ENCODE data around the gene AGFG1.
"Not testable (repeated sequence)": the region's sequence is repeated elsewhere in the genome, so short reads cannot be mapped to it uniquely, and the experiment has no call there.

AGFG1 gene

DNA sequence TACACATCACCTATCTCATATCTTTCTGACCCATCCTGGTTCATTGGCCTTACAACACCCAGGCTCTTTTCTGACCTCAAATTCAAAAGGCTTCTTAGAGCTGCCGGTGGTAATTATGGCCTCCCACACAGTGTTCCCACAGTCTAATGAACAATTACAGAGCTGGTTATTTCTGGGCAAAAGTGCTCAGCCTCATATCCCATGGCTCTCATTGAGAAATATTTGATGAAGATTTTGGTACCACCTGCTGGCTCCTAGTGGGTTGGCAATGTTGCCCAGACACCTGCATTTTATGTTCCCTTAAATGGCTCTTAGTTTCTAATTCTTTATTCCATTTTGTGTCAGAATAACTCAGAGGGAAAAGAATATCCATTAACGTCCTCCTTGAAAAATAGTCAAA is 106.7 kb downstream of the AGFG1 start:
- Histone ChIP-seq H3K27ac (ENCODE audit: low read depth, low read length) (no peak overlapping the region), H3K4me1 (ENCODE audit: control insufficient read depth, insufficient read depth, low read length) (peaks cover 9% of the 10 kb centered on the region), H3K9ac (ENCODE audit: low read depth, low read length) (no peak overlapping the region), H3K9me3 (ENCODE audit: control insufficient read depth, insufficient read depth, low read length) (peaks cover 11% of the 10 kb centered on the region), H3K4me3 (ENCODE audit: low read depth, low read length) (no peak overlapping the region), H3K36me3 (ENCODE audit: control insufficient read depth, insufficient read depth, low read length) (no peaks in the 10 kb centered on the region), H3K27me3 (ENCODE audit: control insufficient read depth, insufficient read depth, low read length) (no peaks in the 10 kb centered on the region)

DNA sequence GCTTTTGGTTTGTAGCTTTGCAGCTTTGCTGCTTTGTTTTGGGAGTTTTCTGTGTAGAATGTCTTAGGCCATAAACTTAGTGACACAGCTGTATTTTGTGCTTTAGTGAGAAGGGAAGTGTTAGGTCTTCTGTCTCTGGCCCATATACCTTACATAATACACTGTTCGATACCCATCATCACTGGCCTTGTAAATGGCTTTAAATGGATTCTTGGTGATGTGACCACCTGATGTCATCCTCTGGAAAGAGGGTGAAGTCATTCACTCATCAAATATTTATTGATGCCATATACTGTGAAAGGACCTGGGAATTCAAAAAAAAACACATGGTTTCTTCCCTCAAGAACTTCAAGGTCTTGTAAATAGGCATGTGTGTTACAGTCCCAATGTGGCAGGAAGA is 107.8 kb downstream of the AGFG1 start:
- H3K36me3 ChIP-seq (ENCODE audit: control insufficient read depth, insufficient read depth, low read length) = no peaks in the 10 kb centered on the region
- H3K27ac ChIP-seq (ENCODE audit: low read depth, low read length) = no peak overlapping the region
- no peak overlapping the region for H3K9ac ChIP-seq (ENCODE audit: low read depth, low read length)
- H3K27me3 ChIP-seq (ENCODE audit: control insufficient read depth, insufficient read depth, low read length) = no peaks in the 10 kb centered on the region
- H3K4me1 ChIP-seq (ENCODE audit: control insufficient read depth, insufficient read depth, low read length) = peaks cover 9% of the 10 kb centered on the region
- peaks cover 11% of the 10 kb centered on the region for H3K9me3 ChIP-seq (ENCODE audit: control insufficient read depth, insufficient read depth, low read length)
- H3K4me3 ChIP-seq (ENCODE audit: low read depth, low read length) = no peak overlapping the region

DNA sequence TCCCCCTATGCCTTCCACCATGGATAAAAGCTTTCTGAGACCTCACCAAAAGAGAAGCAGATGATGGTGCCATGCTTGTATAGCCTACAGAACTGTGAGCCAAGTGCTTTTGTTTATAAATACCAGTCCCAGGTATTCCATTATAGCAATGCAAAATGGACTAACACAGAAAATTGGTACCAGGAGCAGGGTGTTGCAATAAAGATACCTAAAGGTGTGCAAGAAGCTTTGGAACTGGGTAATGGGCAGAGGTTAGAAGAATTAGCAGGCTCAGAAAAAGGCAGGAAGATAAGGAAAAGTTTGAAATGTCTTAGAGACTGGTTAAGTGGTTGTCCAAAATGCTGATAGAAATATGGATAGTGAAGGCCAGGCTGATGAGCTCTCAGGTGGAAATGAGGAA is 110.4 kb downstream of the AGFG1 start:
- Histone ChIP-seq H3K4me3 (ENCODE audit: low read depth, low read length) (no peak overlapping the region), H3K4me1 (ENCODE audit: control insufficient read depth, insufficient read depth, low read length) (peaks cover 4% of the 10 kb centered on the region), H3K9me3 (ENCODE audit: control insufficient read depth, insufficient read depth, low read length) (peaks cover 11% of the 10 kb centered on the region), H3K9ac (ENCODE audit: low read depth, low read length) (no peak overlapping the region), H3K36me3 (ENCODE audit: control insufficient read depth, insufficient read depth, low read length) (no peaks in the 10 kb centered on the region), H3K27me3 (ENCODE audit: control insufficient read depth, insufficient read depth, low read length) (no peaks in the 10 kb centered on the region), H3K27ac (ENCODE audit: low read depth, low read length) (no peak overlapping the region)

DNA sequence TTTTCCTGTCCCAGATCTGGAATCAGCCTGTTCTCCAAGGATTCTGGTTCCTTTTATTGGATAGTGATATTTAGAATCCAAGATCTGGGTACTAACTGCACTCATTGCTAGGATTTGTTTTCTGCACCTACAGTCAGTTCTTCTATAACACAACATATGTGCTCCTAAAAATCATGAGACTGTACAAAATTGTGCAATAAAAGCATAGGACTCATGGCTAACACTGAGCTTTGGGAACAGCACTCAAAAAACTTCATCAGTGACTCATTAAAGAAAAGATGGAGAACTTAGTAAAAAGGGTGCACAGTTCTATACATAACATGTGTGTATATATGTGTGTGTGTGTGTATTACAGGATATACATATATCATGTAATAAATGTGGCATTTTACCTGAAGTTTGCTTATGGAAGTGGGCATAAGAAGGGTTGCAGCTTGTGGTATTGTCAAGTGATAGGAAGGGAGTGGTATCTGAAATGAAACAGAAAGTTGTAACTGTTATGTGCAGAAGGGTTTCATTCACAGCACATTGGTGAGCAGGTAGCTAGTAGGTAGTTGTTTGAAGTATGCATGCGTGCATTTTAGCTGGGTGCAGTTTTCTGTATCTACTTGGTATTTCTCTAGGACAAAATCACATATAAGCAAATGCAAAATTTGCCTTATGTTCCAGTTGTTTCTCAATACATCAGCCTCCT is 120.9 kb downstream of the AGFG1 start:
- no peaks in the 10 kb centered on the region for H3K4me1 ChIP-seq (ENCODE audit: control insufficient read depth, insufficient read depth, low read length)
- H3K9ac ChIP-seq (ENCODE audit: low read depth, low read length) = no peak overlapping the region
- no peak overlapping the region for H3K27ac ChIP-seq (ENCODE audit: low read depth, low read length)
- H3K27me3 ChIP-seq (ENCODE audit: control insufficient read depth, insufficient read depth, low read length) = no peaks in the 10 kb centered on the region
- H3K4me3 ChIP-seq (ENCODE audit: low read depth, low read length) = no peak overlapping the region
- H3K36me3 ChIP-seq (ENCODE audit: control insufficient read depth, insufficient read depth, low read length) = no peaks in the 10 kb centered on the region
- no peaks in the 10 kb centered on the region for H3K9me3 ChIP-seq (ENCODE audit: control insufficient read depth, insufficient read depth, low read length)

DNA sequence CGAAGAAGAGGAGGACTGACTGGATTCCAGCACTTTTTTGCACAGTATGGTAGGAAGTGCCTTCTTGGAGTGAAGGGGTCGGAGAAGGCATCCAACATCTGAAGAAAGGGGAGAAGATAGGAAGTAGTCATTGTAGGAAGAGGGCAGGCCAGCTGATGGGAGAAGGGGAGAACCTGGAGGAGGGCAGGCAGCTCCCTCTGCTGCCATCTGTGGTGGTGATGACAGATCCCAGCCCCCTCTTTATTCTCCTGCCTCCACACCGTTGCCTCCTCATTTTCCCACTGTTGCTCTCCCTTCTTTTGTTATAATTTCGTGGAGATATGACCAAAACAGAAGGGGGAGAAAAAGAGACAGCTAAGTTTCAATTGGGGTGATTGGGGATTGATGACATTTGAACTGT is 123.8 kb downstream of the AGFG1 start:
- H3K27ac ChIP-seq (ENCODE audit: low read depth, low read length) = no peak overlapping the region
- H3K9me3 ChIP-seq (ENCODE audit: control insufficient read depth, insufficient read depth, low read length) = no peaks in the 10 kb centered on the region
- H3K36me3 ChIP-seq (ENCODE audit: control insufficient read depth, insufficient read depth, low read length) = no peaks in the 10 kb centered on the region
- no peak overlapping the region for H3K9ac ChIP-seq (ENCODE audit: low read depth, low read length)
- no peak overlapping the region for H3K4me3 ChIP-seq (ENCODE audit: low read depth, low read length)
- no peaks in the 10 kb centered on the region for H3K27me3 ChIP-seq (ENCODE audit: control insufficient read depth, insufficient read depth, low read length)
- no peaks in the 10 kb centered on the region for H3K4me1 ChIP-seq (ENCODE audit: control insufficient read depth, insufficient read depth, low read length)

DNA sequence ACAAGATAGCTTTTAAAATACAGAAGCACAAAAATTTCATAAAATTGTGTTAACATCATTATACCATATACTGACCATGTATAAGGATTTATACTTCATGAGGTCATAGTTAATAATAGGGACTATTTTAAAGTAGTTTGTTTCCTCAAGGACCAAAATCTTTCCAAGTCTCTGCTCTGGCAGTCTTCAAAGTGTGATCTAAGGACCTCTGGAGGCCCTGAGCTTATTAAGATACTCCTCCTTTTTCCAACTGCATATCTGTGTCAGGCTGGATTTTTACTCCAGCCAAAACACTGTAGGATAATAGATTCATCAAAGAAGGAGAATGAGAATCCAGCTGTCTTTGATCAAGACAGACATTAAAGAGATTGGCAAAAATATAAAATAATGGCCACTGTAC is 125.1 kb downstream of the AGFG1 start:
- H3K27ac ChIP-seq (ENCODE audit: low read depth, low read length) = no peak overlapping the region
- no peaks in the 10 kb centered on the region for H3K36me3 ChIP-seq (ENCODE audit: control insufficient read depth, insufficient read depth, low read length)
- H3K9me3 ChIP-seq (ENCODE audit: control insufficient read depth, insufficient read depth, low read length) = no peaks in the 10 kb centered on the region
- H3K4me3 ChIP-seq (ENCODE audit: low read depth, low read length) = no peak overlapping the region
- H3K9ac ChIP-seq (ENCODE audit: low read depth, low read length) = no peak overlapping the region
- no peaks in the 10 kb centered on the region for H3K4me1 ChIP-seq (ENCODE audit: control insufficient read depth, insufficient read depth, low read length)
- no peaks in the 10 kb centered on the region for H3K27me3 ChIP-seq (ENCODE audit: control insufficient read depth, insufficient read depth, low read length)

DNA sequence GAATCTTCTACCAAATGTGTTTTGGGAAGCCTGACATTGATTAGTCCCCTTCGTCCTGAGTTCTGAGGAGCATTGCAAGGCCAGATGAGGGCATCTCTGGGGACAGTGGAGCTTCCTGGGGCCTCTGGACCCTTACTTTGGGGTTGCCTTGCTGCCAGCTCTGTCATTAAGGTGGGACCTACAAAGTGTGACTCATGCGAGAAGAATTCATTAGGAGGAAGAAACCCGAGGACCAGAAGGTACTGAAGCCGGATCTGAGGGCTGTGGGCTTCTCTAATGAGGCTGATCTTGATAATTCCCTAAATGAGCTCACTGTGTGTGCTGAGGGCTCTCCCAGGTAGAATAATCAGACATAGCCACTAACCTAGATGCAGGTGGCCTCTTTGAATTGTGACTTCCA is 126.0 kb downstream of the AGFG1 start:
- Histone ChIP-seq H3K27me3 (ENCODE audit: control insufficient read depth, insufficient read depth, low read length) (no peaks in the 10 kb centered on the region), H3K4me3 (ENCODE audit: low read depth, low read length) (no peak overlapping the region), H3K9me3 (ENCODE audit: control insufficient read depth, insufficient read depth, low read length) (no peaks in the 10 kb centered on the region), H3K9ac (ENCODE audit: low read depth, low read length) (no peak overlapping the region), H3K4me1 (ENCODE audit: control insufficient read depth, insufficient read depth, low read length) (no peaks in the 10 kb centered on the region), H3K27ac (ENCODE audit: low read depth, low read length) (no peak overlapping the region), H3K36me3 (ENCODE audit: control insufficient read depth, insufficient read depth, low read length) (no peaks in the 10 kb centered on the region)

DNA sequence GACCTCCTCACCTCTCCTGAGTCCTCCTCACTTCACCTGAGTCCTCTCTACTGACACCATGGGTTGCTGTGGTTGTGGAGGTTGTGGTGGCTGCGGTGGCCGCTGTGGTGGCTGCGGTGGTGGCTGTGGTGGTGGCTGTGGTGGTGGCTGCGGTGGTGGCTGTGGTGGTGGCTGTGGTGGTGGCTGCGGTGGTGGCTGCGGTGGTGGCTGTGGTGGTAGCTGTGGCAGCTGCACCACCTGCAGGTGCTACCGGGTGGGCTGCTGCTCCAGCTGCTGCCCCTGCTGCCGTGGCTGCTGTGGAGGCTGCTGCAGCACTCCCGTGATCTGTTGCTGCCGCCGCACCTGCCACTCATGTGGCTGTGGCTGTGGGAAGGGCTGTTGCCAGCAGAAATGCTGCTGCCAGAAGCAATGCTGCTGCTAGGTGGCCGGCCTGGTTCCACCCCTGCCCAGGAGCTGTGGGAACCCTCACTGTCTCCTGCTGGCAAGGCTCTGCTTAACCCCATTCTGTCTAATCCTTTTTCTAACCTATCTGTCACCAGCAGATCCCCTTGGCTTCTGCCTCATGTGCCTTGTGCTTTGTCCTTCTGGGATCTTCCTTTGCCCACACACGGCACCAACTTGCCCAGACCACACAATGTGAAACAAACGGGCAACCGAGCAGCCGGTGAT is 127.0 kb downstream of the AGFG1 start, which contains the start of gene SCYGR2:
Gene SCYGR2, plus strand, starts transcription at position 59 of the 669 bp plus-strand sequence. Its CDS starts 0 bp downstream, at position 59.
- not testable (repeated sequence) for H3K27ac ChIP-seq (ENCODE audit: low read depth, low read length); H3K4me3 ChIP-seq (ENCODE audit: low read depth, low read length)

DNA sequence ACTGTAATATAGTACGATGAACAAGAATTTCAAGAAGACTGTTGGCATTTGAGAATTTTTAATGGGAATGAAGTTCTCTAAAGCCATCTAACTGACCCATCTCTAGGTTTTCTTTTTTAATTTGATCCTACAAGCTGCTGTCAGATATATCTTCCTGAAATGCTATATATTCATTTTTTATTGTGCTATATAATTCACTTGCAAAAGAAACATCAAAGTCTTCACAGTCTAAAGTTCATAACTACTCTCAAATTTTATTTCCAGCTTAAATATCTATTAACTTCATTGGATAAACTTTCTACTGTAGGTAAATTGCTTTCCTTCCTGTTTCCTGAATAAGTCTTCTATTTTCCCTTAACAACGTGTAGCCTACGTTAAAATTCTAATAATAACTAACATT is 130.4 kb downstream of the AGFG1 start:
- Histone ChIP-seq H3K9me3 (ENCODE audit: control insufficient read depth, insufficient read depth, low read length) (no peaks in the 10 kb centered on the region), H3K4me3 (ENCODE audit: low read depth, low read length) (no peak overlapping the region), H3K4me1 (ENCODE audit: control insufficient read depth, insufficient read depth, low read length) (no peaks in the 10 kb centered on the region), H3K27ac (ENCODE audit: low read depth, low read length) (no peak overlapping the region), H3K27me3 (ENCODE audit: control insufficient read depth, insufficient read depth, low read length) (no peaks in the 10 kb centered on the region), H3K9ac (ENCODE audit: low read depth, low read length) (no peak overlapping the region), H3K36me3 (ENCODE audit: control insufficient read depth, insufficient read depth, low read length) (no peaks in the 10 kb centered on the region)

More for the DNA sequence above, 127.0 kb downstream of the AGFG1 start, which contains the start of gene SCYGR2:
- H3K9ac ChIP-seq (ENCODE audit: low read depth, low read length); H3K36me3 ChIP-seq (ENCODE audit: control insufficient read depth, insufficient read depth, low read length); H3K9me3 ChIP-seq (ENCODE audit: control insufficient read depth, insufficient read depth, low read length); H3K4me1 ChIP-seq (ENCODE audit: control insufficient read depth, insufficient read depth, low read length); H3K27me3 ChIP-seq (ENCODE audit: control insufficient read depth, insufficient read depth, low read length): not testable (repeated sequence)

DNA sequence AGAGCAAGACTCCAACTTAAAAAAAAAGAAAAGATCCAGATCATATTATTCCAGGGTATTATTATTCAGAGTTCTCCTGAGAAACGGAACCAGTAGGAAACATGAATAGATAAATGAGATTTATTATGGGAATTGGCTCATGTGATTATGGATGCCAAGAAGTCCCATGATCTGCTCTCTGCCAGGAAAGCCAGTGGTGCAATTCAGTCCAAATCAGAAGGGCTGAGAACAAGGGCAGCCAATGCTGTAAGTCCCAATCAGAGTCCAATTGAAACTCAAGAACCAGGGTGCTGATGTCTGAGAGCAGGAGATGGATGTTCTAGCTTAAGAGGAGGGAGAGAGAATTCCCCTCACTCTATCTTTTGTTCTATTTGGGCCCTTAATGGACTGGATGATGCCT is 134.5 kb downstream of the AGFG1 start:
- no peak overlapping the region for H3K9ac ChIP-seq (ENCODE audit: low read depth, low read length)
- no peak overlapping the region for H3K27ac ChIP-seq (ENCODE audit: low read depth, low read length)
- no peaks in the 10 kb centered on the region for H3K4me1 ChIP-seq (ENCODE audit: control insufficient read depth, insufficient read depth, low read length)
- no peaks in the 10 kb centered on the region for H3K27me3 ChIP-seq (ENCODE audit: control insufficient read depth, insufficient read depth, low read length)
- H3K9me3 ChIP-seq (ENCODE audit: control insufficient read depth, insufficient read depth, low read length) = no peaks in the 10 kb centered on the region
- no peak overlapping the region for H3K4me3 ChIP-seq (ENCODE audit: low read depth, low read length)
- H3K36me3 ChIP-seq (ENCODE audit: control insufficient read depth, insufficient read depth, low read length) = no peaks in the 10 kb centered on the region

DNA sequence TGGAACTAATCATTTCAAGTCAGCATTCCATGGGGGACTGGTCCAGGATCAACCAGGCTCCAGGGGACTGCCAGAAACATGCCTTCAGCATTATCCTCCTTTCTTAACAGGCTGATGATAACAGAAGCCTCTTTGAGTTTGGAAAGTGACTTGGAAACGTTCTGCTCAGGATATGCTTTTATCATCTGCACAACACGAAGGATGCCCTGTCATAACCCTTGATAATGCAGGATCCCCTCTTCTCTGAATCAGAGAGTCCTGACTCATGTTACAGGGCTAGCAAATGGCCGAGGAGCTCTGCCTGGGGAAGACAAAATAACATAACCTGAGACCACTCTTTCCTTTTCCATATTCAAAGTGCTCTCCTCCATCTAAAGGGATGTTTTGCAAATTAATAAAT is 136.0 kb downstream of the AGFG1 start:
- Histone ChIP-seq H3K27ac (ENCODE audit: low read depth, low read length) (no peak overlapping the region), H3K4me3 (ENCODE audit: low read depth, low read length) (no peak overlapping the region), H3K9me3 (ENCODE audit: control insufficient read depth, insufficient read depth, low read length) (no peaks in the 10 kb centered on the region), H3K4me1 (ENCODE audit: control insufficient read depth, insufficient read depth, low read length) (no peaks in the 10 kb centered on the region), H3K27me3 (ENCODE audit: control insufficient read depth, insufficient read depth, low read length) (no peaks in the 10 kb centered on the region), H3K9ac (ENCODE audit: low read depth, low read length) (no peak overlapping the region), H3K36me3 (ENCODE audit: control insufficient read depth, insufficient read depth, low read length) (no peaks in the 10 kb centered on the region)
